Myocyte (in vitro differentiated cells): ENCODE data around the gene BMI1. TPM values are rescaled to one million over a fixed set of nuclear protein-coding genes. Genes with fewer than 3 reads are reported as not detected.
"Not testable (repeated sequence)": the region's sequence is repeated elsewhere in the genome, so short reads cannot be mapped to it uniquely, and the experiment has no call there.

Experiments
- DNase-seq: peaks from one replicate; pipeline ENCODE4 v3.0.0-alpha.2; 2012; ENCODE audit warnings: low read depth
- polyA plus RNA-seq: library from polyadenylated mRNA; unstranded; fragments of >200 nt; gene quantifications from one replicate; pipeline ENCODE4 v1.2.1, GENCODE V29; 2012; ENCODE audit warnings: missing spikeins
- total RNA-seq: library from RNA; depleted of rRNA; stranded (reverse); fragments of >200 nt; gene quantifications from 2 replicates; pipeline ENCODE4 v1.2.3, GENCODE V29; 2014

Gene BMI1
- total RNA-seq: 63.3 and 65.6 TPM in 2 replicates
- polyA plus RNA-seq: 28.6 TPM

DNA sequence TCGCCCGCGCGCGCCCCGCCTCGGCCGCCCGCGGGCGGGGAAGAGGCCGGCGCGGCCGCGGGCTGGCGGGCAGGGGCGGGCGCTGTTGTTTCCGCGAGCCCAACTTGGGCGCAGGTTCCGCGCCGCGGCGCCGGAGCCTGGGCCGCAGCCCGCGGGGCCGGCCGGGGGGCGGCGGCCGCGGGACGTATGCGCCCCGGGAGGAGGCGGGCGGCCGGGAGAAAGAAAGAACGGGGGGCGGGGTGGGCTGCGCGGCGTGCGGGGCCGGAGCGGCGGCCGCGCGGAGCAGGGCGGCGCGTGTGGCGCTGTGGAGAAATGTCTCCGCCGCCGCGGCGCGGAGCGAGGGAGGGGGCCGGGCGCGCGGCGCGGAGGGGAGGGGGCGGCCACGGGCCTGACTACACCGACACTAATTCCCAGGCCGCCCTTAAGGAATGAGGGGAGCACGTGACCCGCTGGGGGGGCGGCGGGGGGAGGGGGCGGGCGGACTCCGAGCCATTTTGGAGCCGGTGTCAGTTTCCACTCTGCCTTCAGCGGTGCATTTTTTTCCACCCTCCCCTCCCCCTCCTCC, at the start of gene BMI1:
TSS of gene BMI1 (plus strand) at position 509 of the 565 bp plus-strand sequence. CDS start 5,351 bp downstream, outside the sequence.
- peak; percentile 89 for DNase-seq

DNA sequence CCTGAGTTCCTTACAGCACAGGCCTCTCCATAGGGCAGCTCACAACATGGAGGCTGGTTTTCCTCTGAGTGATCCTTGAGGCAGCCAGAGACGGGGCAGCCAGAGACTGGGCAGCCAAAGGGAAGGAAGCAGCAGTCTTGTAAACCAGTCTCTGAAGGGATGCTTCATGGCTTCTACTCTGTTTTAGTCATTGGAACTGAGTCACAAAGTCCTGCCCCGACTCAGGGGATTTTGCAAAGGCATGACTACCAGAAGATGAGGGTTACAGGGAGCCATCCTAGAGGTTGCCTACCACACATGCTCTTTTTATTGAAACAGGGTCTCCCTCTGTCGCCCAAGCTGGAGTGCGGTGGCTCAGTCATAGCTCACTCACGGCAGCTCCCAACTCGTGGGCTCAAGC, 49.1 kb upstream of the BMI1 start:
- DNase-seq: no peak

DNA sequence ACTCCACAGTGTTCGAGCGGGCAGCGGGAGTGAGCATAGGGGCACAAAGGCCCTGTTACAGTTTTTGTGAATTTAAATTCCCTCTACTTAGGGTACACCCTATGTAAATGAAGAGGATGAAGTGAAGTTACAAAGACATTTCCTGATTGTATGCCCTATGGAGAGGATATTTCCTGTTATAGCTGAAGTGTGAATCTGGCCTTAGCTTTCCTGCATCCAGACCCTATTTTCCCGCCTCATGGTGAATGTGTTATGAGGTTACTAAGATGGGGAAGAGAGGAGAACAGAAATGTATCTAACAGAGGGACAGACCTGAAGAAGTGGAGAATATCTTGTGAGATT, 42.5 kb upstream of the BMI1 start:
- DNase-seq: no peak

DNA sequence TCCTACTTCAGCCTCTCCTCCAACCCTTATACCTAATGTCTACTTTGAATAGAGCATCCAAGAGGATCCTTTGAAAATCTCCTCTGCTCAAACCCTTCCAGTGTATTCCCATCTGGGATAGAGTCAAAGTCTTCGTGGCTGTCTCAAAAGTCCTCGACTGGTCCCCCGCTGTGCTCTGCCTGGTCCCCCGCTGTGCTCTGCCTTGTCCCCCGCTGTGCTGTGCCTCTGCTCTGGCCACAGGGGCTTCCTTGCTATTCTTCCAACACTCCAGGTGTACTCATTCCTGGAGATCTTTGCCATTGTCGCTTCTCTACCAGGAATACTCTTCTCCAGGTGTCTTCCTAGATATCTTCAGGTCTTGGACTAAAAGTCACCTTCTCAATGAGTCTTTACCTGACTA, 40.8 kb upstream of the BMI1 start:
- DNase-seq: no peak

DNA sequence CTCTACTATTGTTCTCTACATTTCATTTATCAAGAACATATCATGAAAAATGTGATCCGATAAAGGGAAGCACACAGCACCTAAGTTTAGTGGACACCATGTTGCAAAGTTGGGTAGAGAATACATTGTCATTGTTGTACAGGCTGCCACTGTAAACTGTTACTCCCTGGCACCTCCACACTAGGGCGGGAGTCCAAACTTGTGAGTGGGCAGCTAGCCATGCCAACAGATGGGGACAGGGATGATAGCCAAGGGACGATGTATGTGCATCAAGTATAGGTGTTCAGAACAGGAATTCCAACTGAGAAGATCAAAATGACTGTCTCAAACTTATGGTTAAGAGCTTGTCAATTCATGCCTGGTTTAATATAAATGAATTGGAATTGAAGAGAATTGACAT, 35.8 kb upstream of the BMI1 start:
- no peak for DNase-seq

DNA sequence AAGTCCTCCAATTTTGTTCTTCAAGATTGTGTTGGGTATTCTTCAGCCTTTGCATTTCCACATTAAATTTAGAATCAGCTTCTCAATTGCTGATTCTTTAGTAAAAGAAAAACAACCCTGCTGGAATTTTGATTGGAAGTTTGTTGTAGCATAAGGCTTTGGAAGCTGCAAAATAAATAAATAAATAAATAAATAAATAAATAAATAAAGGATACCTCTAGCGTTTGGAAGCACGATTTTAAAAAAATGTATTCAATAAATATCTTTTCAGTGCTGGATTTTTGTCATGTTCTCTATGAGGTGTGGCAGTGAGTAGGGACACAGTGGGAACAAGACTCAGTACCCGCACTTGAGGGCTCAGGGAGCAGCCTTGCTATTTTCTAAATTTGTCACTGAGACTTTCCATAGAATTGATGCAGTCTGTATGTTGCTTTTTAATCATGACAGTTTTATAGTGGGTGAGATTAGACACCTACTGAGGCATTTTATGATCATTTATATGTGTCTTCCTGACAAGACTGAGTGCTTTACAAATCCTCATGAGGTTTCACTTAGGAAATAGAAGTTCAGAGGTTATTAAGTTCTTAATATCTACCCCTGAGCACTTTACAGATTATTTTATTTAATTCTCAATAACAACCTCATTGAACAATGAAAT, 27.0 kb upstream of the BMI1 start:
- DNase-seq: no peak

DNA sequence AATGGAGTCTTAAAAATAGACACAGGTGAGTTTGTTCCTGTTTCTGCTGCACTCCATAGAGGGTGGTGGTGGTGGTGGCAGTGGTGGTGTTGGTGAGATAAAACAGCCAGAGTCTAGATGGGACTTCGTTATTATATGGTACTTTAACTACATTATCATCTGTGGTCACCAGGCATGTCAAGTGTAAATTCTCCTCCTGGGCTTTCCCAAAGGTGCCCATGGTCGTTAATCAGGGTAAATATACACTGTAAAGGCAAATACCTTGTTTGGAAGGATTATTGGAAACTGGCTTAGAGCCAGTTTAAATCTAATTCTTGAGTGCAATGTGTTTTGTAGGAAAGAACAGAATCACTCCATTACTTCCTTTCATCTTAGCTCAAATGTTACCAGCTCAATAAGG, 26.2 kb upstream of the BMI1 start:
- no peak for DNase-seq

DNA sequence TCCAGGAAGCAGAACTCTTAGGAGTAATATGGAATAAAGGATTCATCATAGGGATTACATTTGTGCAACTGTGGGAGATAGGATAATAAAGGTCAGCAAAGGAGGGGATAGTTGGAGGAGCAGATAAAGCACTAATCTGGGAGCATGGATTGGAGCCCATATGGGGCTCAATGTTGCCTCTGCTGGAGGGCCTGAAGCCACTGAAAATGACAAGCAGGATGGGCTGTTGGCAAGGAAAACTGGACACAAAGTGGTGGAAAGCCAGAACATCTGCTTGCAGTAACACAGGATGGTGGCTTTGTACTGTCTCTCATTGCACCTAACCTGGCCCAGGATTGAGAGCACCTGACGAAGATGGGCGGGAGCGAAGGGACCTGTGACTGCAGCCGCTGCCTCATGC, 19.7 kb upstream of the BMI1 start:
- DNase-seq: no peak

DNA sequence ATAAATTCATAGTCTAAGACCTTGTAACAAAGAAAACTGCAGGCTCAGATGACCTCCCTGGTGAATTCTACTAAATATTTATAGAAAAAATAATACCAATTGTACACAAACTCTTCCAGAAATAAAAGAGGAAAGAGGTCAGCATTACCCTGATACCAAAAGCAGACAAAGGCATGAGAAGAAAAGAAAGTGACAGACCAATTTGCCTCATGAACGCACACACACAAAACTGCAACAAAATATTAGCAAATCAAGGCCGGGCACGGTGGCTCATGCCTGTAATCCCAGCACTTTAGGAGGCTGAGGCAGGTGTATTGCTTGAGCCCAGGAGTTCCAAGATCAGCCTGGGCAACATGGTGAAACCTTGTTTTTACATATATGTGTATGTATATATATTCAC, 17.4 kb upstream of the BMI1 start:
- DNase-seq: no peak

DNA sequence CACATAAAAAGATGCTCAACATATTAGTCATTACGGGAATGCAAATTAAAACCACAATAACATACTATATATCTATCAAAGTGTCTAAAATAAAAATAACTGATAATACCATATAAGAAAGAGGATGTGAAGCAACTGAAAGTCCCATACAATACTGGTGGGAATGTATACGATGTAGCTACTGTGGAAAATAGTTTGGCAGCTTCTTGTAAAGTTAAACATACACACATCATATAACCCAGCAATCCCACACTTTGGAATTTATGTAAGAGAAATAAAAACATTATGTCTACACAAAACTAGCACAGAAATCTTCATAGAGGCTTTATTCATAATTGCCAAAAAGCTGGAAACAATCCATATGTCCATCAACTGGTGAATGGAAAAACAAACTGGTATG, 15.2 kb upstream of the BMI1 start:
- no peak for DNase-seq

DNA sequence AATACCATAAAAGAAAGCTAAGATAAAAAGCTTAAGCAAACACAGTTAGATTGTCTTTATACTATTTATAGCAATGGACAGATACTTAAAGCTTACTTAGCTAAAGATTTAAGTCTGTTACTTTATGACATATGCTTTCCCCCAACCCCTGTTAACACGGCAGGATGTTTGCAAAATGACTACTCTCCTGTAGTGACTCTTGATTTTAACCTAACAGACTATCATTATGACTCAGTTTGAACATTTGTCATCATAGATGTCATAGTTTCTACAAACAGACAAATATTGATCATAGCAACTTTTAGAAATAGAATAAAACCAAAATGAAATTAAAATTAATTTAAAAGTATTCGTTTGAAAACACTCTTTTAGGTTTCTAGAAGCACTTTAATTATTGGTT, 12.5 kb upstream of the BMI1 start:
- DNase-seq: no peak

DNA sequence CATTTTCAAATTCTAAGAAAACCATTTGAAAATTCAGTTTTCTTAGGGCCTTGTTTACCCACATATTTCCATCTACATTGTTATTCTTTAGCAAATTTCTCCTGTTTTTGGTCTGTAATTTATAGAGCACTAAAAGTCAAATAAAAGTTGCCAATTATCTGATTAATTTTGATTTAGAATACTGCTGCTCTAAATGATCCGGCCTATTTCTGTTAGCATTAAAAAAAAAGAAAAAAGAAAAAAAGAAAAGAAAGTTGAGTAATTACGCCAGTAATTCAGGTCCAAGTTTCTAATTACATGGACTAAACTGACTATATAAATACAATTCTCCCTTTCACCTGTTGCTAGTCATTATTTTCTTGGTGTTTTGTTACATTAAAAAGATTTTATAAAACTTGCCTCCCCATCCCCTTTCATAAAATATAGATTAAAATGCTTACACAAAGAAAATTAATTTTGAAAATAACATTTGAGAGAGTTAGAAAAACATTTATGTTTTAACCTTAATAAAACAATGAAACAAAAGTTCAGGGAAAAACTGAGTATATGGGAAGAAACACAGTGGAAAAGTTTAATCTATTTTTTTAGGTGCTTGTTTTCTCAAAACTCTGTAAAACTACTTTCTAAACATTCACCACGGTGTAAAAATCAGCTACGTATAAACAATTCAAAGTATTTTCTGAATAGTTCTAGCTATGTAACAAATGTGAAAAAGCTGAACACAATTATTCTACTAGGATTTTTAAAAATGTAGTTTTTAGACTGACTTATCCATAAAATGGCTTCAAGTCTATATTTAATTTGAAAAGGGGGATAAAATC, 11.5 kb upstream of the BMI1 start:
- no peak for DNase-seq

DNA sequence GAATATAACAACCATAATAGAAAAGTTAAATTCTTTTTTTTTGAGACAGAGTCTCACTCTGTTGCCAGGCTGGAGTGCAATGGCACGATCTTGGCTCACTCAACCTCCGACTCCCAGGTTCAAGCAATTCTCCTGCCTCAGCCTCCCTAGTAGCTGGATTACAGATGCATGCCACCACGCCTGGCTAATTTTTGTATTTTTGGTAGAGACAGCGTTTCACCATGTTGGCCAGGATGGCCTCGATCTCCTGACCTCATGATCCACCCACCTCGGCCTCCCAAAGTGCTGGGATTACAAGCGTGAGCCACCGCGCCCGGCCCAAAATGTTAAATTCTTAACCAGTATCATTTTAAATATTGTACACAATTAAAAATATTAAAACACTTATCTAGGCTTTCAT, 10.9 kb upstream of the BMI1 start:
- DNase-seq: not testable (repeated sequence)

DNA sequence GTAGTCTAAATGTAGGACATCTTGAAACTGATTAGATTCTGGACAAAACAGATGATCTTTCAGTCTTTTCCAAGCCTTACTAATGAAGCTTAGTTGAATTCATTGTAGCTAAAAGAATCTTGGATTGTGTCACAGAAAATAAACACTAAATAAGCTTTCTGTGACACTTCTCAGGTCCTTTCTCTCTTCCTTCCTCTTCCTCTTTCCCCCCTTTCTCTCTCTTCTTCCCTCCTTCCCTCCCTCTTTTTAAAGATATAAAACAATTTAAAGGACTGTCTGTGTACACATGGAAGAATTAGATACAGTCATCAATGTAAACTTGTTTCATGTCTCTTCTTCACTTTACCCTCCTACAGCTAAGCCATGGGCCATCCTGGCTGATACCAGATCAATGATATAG, 10.0 kb upstream of the BMI1 start:
- no peak for DNase-seq

DNA sequence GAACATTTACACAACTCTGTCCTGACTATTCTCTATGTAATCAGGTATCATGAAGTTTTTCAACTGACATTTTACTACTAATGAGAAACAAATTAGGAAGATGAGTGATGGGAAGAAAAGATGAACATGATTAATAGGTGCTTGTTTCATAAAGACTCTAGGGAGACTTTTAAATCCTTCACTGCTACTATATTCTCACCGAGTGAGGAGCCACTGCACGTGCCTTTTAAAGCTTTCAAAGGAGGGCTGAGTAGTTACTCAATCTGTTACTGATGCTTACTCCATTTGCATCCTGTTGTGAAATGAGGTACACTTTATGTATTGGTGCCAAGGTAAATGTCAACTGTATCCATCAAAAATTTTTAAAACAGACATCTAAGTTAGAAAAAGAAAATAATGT, 6.0 kb upstream of the BMI1 start:
- DNase-seq: no peak

DNA sequence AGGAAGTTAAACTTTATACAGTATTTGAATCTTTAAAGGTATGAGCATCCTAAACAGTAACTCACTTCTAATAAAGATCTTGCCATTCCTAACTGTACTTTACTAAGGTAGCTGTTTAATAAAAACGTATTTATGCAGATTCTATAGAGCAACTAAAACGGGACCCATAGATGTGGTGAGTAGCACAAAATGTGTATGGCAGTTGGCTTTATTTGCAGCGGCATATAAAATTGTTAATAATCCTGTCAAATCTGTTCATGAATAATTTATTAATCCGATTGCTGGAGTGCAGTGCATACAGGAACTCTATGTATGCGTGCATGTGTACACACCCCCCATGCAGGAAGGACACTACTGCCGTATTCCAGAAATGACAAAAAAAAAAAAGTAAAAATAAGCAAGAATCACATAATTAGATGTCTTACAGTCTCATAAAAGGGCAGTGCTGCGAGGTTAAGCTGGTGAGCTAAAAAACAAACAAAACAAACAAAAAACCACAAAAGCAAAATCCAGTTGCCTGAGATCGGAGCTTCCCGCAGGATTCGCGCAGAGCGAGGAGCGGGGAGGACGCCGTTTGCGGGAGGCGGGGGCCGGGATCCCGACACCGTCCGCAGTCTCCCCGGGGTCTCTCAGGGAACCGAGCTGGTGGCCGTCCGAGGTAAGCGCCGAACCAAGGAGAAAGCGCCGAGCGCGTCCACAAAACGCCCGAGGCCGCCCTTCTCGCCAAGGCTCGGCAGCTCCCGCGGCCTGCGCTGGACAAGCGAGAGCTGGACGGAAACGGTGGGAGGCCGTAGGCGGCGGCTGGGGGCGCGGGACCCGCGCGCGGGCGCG, 5.2 kb upstream of the BMI1 start:
- DNase-seq: no peak

DNA sequence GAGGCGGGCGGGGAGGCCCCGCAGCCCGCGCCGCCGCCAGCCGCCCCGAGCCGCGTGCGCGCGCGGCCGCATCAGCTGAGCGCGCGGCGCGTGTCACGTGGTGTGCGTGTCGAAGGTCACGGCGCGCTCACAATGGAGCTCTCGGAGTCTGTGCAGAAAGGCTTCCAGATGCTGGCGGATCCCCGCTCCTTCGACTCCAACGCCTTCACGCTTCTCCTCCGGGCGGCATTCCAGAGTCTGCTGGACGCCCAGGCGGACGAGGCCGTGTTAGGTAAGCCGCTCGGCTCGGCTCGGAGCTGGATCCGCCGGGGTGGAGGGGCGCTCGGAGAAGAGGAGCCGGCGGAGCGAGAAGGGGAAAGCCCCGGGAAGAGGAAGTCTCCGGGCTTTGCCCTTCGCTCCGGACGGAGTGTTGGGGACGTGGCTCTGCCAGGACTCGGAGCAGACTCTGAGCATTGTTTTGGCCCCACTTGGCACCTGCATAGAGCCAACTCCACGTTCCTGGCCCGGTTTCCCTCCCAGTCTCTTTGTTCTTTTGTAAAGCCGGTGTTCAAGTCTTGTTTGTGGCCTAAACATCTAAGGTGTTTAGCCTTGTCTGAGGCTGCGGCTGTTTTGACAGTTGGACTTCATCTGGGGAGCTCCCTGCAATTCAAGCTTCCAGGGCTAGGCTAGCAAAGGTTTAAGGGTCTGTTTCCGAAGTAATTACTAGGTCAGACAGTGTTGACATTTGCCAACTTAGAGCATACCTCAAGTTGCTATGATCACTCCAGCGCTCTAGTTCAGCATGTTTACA, 4.4 kb upstream of the BMI1 start, which contains the start of gene COMMD3:
TSS of gene COMMD3 (plus strand) at position 103 of the 790 bp plus-strand sequence. CDS start at position 133, 30 bp downstream.
- peak; percentile 92 for DNase-seq

DNA sequence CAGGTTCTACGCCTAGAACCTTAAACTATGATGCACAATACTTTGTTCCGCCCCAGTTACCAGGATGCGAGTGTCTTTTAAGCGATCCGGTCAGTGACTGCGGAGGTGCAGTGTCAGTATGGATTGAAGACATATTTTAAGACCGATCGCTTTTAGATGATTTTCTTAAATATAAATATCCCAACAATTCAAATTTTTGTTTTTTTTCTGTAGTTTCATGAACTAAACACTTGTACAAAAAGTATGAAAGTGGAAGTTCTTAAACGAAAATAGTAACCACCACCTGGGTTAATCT, 3.9 kb upstream of the BMI1 start:
- no peak for DNase-seq

DNA sequence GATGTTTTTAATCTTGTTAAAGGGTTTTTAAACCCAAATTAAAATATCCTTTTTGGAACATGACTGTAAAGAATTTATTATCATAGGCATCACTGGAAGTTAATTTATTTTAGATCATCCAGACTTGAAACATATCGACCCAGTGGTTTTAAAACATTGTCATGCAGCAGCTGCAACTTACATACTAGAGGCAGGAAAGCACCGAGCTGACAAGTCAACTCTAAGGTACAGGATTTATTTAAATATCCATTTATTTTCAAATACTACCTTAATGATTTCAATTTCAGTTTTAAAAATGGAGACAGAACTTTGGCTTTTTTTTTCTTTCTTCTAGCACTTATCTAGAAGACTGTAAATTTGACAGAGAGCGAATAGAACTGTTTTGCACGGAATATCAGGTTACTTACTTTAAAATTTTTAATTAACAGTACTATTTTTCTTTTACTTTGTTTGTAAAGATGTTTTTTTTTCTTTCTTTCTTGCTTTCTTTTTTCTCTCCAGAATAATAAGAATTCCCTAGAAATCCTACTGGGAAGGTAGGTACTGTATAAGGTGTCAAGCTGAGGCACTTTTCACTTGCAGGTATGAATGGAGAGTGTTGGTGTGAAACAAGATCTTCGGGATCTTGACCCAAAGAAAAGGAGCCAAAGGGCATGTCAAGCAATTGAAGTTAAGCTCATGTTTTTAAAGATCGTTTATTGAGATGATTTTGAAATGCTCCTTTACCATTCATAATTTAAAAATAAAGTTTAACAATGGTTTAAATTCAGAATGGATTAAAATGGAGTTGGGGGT, 2.9 kb upstream of the BMI1 start:
- no peak for DNase-seq

DNA sequence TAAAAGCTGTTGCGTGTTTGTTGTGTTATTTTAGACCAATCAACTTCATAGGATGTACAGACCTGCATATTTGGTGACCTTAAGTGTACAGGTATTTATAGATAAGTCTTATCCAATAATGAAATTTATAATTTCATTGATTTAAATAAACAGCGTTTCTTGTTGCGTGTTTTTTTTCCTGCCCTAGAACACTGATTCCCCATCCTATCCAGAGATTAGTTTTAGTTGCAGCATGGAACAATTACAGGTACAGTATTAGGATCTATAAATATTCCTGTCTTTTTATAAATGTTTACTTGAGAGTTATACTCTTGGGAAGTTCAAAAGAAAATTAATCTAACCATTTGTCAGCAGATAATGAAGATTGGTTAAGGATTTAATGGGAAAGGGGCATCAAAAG, 2.1 kb upstream of the BMI1 start:
- no peak for DNase-seq
